Keratinocyte (primary cell): ENCODE measurements around the gene TEAD4. TPM values are rescaled to one million over a fixed set of nuclear protein-coding genes. Genes with fewer than 3 reads are reported as not detected.

Experiments
- DNase-seq: peaks from one replicate; pipeline ENCODE4 v3.0.0-alpha.2; 2011; ENCODE audit warnings: low read depth, missing footprints, low spot score
- FAIRE-seq: peaks from 2 replicates; lab custom pipeline; 2011; peaks lifted over from hg19 to GRCh38; lab: Jason Lieb, UNC
- H2AFZ ChIP-seq: 2 replicates; pipeline ENCODE4 v1.6.0; 2012; ENCODE audit warnings: low read length, control low read depth, inconsistent platforms; ENCODE audit not compliant: control insufficient read depth
- H3K27ac ChIP-seq: 2 replicates; pipeline ENCODE4 v1.5.1; 2011; ENCODE audit warnings: low read length; ENCODE audit not compliant: control insufficient read depth, insufficient read depth
- H3K27me3 ChIP-seq: 3 replicates; pipeline ENCODE4 v1.6.0; 2011; ENCODE audit warnings: low read length; ENCODE audit not compliant: control insufficient read depth, insufficient read depth; ENCODE audit errors: extremely low read depth
- H3K36me3 ChIP-seq, 2 experiments: 2 replicates in 1 of 2; 3 replicates in 1 of 2; pipeline ENCODE4 v1.5.1; 2011; ENCODE audit warnings: low read length in 2 of 2, mild to moderate bottlenecking in 1 of 2; ENCODE audit not compliant: control insufficient read depth in 2 of 2, insufficient read depth in 2 of 2; ENCODE audit errors: extremely low read depth in 1 of 2
- H3K4me1 ChIP-seq: 3 replicates; pipeline ENCODE4 v1.5.1; 2011; ENCODE audit warnings: low read length; ENCODE audit not compliant: control insufficient read depth, insufficient read depth; ENCODE audit errors: extremely low read depth
- H3K4me2 ChIP-seq: 3 replicates; pipeline ENCODE4 v1.6.0; 2011; ENCODE audit warnings: low read depth, low read length; ENCODE audit not compliant: control insufficient read depth, insufficient read depth; ENCODE audit errors: extremely low read depth
- H3K4me3 ChIP-seq, 3 experiments: fragments of 200-600 bp in 1 of 3; sonication (generic) in 1 of 3; 2 replicates in 2 of 3; 3 replicates in 1 of 3; pipeline ENCODE4 v1.5.1; 2011 to 2016; ENCODE audit warnings: low read length in 3 of 3, mild to moderate bottlenecking in 3 of 3, control low read depth in 2 of 3, inconsistent platforms in 1 of 3, low read depth in 1 of 3, mixed read lengths in 1 of 3, mixed run types in 1 of 3, moderate library complexity in 1 of 3; ENCODE audit not compliant: control insufficient read depth in 2 of 3, insufficient read depth in 2 of 3; ENCODE audit errors: extremely low read depth in 1 of 3
- H3K79me2 ChIP-seq: 2 replicates; pipeline ENCODE4 v1.6.0; 2012; ENCODE audit warnings: low read length; ENCODE audit not compliant: control insufficient read depth, insufficient read depth
- H3K9ac ChIP-seq: 3 replicates; pipeline ENCODE4 v1.6.0; 2011; ENCODE audit warnings: low read length; ENCODE audit not compliant: control insufficient read depth, insufficient read depth; ENCODE audit errors: extremely low read depth
- H3K9me1 ChIP-seq: 3 replicates; pipeline ENCODE4 v1.6.0; 2011; ENCODE audit warnings: low read length; ENCODE audit not compliant: control insufficient read depth, insufficient read depth; ENCODE audit errors: extremely low read depth
- H3K9me3 ChIP-seq: 2 replicates; pipeline ENCODE4 v1.5.1; 2012; ENCODE audit warnings: low read depth, low read length; ENCODE audit not compliant: control insufficient read depth
- H4K20me1 ChIP-seq: 3 replicates; pipeline ENCODE4 v1.6.0; 2011; ENCODE audit warnings: low read length; ENCODE audit not compliant: control insufficient read depth, insufficient read depth; ENCODE audit errors: extremely low read depth
- EZH2 ChIP-seq: IDR thresholded peaks from one replicate; pipeline ENCODE4 v1.6.1; 2012; ENCODE audit warnings: inconsistent platforms, mild to moderate bottlenecking, low read length, moderate library complexity
- dilution Hi-C: fragments of 300-500 bp; cut with MboI; formaldehyde crosslinking; loops from one replicate; pipeline ENCODE4 v1.7.0; 2020; ENCODE audit warnings: low sequenced_read_pairs; ENCODE audit not compliant: extremely low pct_ligation_motif_present
- polyA plus RNA-seq, 5 experiments: library from polyadenylated mRNA; depleted of rRNA in 3 of 5; stranded (reverse) in 3 of 5; stranded (forward) in 1 of 5; unstranded in 1 of 5; fragments of >200 nt; gene quantifications; 1 replicate in 1 of 5; 2 replicates in 3 of 5; 3 replicates in 1 of 5; pipeline versions ENCODE4 v1.2.1 to v1.2.3, GENCODE V29; 2011 to 2012; ENCODE audit warnings: missing spikeins in 2 of 5, low read depth in 1 of 5, low replicate concordance in 1 of 5
- TF ChIP-seq, protein P1 (sequence below), 3 experiments: IDR thresholded peaks in 1 of 3; conservative IDR thresholded peaks in 1 of 3; optimal IDR thresholded peaks in 1 of 3; 2 replicates in 2 of 3; 3 replicates in 1 of 3; pipeline versions ENCODE3 to v1.5.1; 2011; ENCODE audit warnings: low read length in 3 of 3, mild to moderate bottlenecking in 3 of 3, moderate library complexity in 2 of 3, control low read depth in 1 of 3, inconsistent platforms in 1 of 3; ENCODE audit not compliant: insufficient read depth in 2 of 3; ENCODE audit errors: extremely low read depth in 1 of 3

The TEAD4 gene
- polyA plus RNA-seq, 1 donor (not counting 4 experiments of a cell fraction or from before 2014, with no cell fraction given) = 8.1 TPM

DNA sequence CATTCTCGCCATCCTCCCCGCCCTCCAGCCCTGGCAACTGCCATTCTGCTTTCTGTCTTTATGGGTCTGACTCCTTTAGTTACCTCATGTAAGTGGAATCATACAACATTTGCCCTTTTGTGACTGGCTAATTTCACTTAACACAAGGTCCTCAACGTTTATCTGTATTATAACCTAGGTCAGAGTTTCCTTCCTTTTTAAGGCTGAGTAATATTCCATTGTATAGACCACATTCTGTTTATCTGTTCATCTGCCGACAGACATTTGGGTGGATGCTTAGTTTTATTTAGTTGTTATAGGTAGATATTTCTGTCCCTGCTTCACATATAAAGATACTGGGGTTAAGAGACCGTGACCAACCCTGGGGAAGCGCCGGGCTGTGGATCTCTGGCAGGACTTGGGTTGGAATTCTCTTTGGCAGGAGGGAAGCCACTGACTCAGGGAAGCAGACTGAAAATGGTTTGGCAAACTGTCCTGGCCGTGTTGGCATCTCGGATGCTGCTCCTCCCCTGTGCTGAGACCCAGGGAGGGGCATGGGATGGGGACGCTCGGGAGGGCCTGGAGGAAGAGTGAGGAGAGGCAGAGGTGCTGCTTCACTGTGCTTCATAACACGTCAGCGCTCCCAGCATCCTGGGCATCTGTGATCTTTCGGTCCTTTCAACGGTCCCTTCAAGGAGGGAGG is 38.9 kb downstream of the TEAD4 start:
- Histone ChIP-seq H3K9me1 (no peaks in the 10 kb centered on the region), H3K27me3 (no peaks in the 10 kb centered on the region), H3K4me1 (peaks cover 10% of the 10 kb centered on the region), H3K36me3 (peaks cover 0 to 4% of the 10 kb centered on the region in 2 experiments), H2AFZ (no peak overlapping the region), H3K9ac (no peak overlapping the region), H3K4me3 (no peak overlapping the region), H3K4me2 (no peak overlapping the region), H3K27ac (no peak overlapping the region), H3K9me3 (no peaks in the 10 kb centered on the region), H4K20me1 (no peaks in the 10 kb centered on the region), H3K79me2 (no peaks in the 10 kb centered on the region)
- DNase-seq (no peak), FAIRE-seq (no peak)
- TF ChIP-seq, protein P1, sequence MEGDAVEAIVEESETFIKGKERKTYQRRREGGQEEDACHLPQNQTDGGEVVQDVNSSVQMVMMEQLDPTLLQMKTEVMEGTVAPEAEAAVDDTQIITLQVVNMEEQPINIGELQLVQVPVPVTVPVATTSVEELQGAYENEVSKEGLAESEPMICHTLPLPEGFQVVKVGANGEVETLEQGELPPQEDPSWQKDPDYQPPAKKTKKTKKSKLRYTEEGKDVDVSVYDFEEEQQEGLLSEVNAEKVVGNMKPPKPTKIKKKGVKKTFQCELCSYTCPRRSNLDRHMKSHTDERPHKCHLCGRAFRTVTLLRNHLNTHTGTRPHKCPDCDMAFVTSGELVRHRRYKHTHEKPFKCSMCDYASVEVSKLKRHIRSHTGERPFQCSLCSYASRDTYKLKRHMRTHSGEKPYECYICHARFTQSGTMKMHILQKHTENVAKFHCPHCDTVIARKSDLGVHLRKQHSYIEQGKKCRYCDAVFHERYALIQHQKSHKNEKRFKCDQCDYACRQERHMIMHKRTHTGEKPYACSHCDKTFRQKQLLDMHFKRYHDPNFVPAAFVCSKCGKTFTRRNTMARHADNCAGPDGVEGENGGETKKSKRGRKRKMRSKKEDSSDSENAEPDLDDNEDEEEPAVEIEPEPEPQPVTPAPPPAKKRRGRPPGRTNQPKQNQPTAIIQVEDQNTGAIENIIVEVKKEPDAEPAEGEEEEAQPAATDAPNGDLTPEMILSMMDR (optimal IDR thresholded peaks at IDR 0.05 in 1 of 3, IDR thresholded peaks at IDR 0.05 in 1 of 3, conservative IDR thresholded peaks at IDR 0.05 in 1 of 3; ENCODE audit: extremely low read depth in 1 of 3, insufficient read depth in 2 of 3, low read length in 3 of 3) = no peak
- no peak for TF ChIP-seq EZH2
- dilution Hi-C loops = no loop called here

DNA sequence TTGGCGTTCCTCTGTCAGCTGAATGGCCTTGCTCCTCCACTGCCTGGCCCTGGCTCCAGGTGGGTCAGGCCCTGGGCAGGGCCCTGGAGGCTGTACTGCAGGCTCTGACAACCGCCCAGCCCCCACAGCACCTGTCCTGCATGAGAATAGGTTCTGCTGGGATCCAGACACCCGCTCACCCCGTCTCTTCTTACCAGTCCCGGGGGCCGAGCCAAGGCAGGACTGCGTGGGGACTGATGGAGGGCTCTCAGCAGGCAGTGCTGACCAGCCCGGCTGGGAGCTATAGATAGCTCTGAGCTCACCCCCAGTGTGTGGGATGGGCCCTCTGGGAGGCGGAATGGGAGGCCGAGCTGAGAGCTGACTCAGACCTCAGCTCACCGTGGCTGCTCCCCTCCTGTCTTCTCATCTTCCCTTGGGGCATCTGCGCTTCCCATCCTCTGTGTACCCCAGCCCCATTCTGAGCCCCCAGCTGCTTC is 39.6 kb downstream of the TEAD4 start:
- Histone ChIP-seq H3K4me3 (no peak overlapping the region), H3K4me2 (no peak overlapping the region), H3K79me2 (no peaks in the 10 kb centered on the region), H3K9me1 (peaks cover 2% of the 10 kb centered on the region), H3K9ac (no peak overlapping the region), H3K4me1 (peaks cover 17% of the 10 kb centered on the region), H2AFZ (no peak overlapping the region), H3K27me3 (no peaks in the 10 kb centered on the region), H3K9me3 (no peaks in the 10 kb centered on the region), H3K27ac (no peak overlapping the region), H4K20me1 (no peaks in the 10 kb centered on the region), H3K36me3 (peaks cover 0 to 6% of the 10 kb centered on the region in 2 experiments)
- dilution Hi-C loops = no loop called here
- FAIRE-seq = no peak
- TF ChIP-seq, protein P1 (optimal IDR thresholded peaks at IDR 0.05 in 1 of 3, IDR thresholded peaks at IDR 0.05 in 1 of 3, conservative IDR thresholded peaks at IDR 0.05 in 1 of 3; ENCODE audit: extremely low read depth in 1 of 3, insufficient read depth in 2 of 3, low read length in 3 of 3) = no peak
- no peak for DNase-seq
